Measurements from ENCODE around the gene SPG7. TPM values are rescaled to one million over a fixed set of nuclear protein-coding genes. Genes with fewer than 3 reads are reported as not detected.

Gene SPG7
- total and polyA plus RNA-seq, 9 of the 15 experiments (the other 6 are each of a cell fraction or from before 2014, with no cell fraction given) = 5.8 to 89.1 (median 49.4) TPM

GRCh38 chr16:89547291-89547690 is 39.1 kb downstream of the SPG7 start (continued):
- TF ChIP-seq SP2 (IDR thresholded peaks at IDR 0.05; ENCODE audit: extremely low read depth, low read depth, low read length, poor library complexity, severe bottlenecking) (no peak), HNRNPK (IDR thresholded peaks at IDR 0.05; ENCODE audit: low read depth, low read length, poor library complexity, severe bottlenecking) (no peak), GMEB1 (CRISPR knock-in tag; IDR thresholded peaks at IDR 0.05) (no peak), ZNF780A (CRISPR knock-in tag; IDR thresholded peaks at IDR 0.05) (no peak), BRD4 (IDR thresholded peaks at IDR 0.05) (no peak)

- Histone ChIP-seq H3K4me3 (no peak overlapping the region), H2AFZ (ENCODE audit: low read depth, low read length) (no peak overlapping the region), H3K9me1 (ENCODE audit: control insufficient read depth, insufficient read depth, low read length) (peaks cover 2% of the 10 kb centered on the region), H3K4me1 (replicated peaks in 1 of 2; ENCODE audit: control insufficient read depth in 2 of 2, insufficient read depth in 2 of 2, low read length in 2 of 2) (peaks cover 0 to 2% of the 10 kb centered on the region in 2 experiments; a peak in 1 of 5 replicates), H4K20me1 (replicated peaks; ENCODE audit: control insufficient read depth, insufficient read depth, low read length) (no peaks in the 10 kb centered on the region; the same call in 1 of the 2 replicates), H3K9me3 (replicated peaks; ENCODE audit: control insufficient read depth, insufficient read depth, low read depth, low read length) (no peaks in the 10 kb centered on the region), H3K4me2 (ENCODE audit: insufficient read depth, low read length) (no peak overlapping the region), H3K36me3 (ENCODE audit: control insufficient read depth, insufficient read depth, low read length) (peaks cover 83% of the 10 kb centered on the region; the same call in 2 of the 3 replicates), H3K9ac (ENCODE audit: insufficient read depth in 1 of 2, low read depth in 2 of 2, low read length in 2 of 2) (no peak overlapping the region), H3K27me3 (ENCODE audit: control insufficient read depth in 2 of 2, insufficient read depth in 2 of 2, low read length in 2 of 2) (no peaks in the 10 kb centered on the region), H3K79me2 (ENCODE audit: control insufficient read depth, insufficient read depth, low read length) (no peaks in the 10 kb centered on the region), H3K27ac (ENCODE audit: extremely low read depth, low read depth, low read length) (no peak overlapping the region)
- no peak for TF ChIP-seq ZNF644 (tag; IDR thresholded peaks at IDR 0.05; ENCODE audit: low read depth)
- no peak for TF ChIP-seq POLR2G (IDR thresholded peaks at IDR 0.05; ENCODE audit: low read depth, low read length)
- TF ChIP-seq SAFB2 (IDR thresholded peaks at IDR 0.05; ENCODE audit: borderline replicate concordance, low read depth, low read length, severe bottlenecking) = no peak
- TF ChIP-seq RAD21 (CRISPR knock-in tag; conservative IDR thresholded peaks at IDR 0.05 in 1 of 2, IDR thresholded peaks at IDR 0.05 in 1 of 2) = no peak
- TF ChIP-seq TBP (optimal IDR thresholded peaks at IDR 0.05; ENCODE audit: low read depth, low read length) = no peak
- TF ChIP-seq MBD1 (CRISPR knock-in tag; IDR thresholded peaks at IDR 0.05) = no peak
- no peak for TF ChIP-seq ZNF146 (CRISPR knock-in tag; IDR thresholded peaks at IDR 0.05; ENCODE audit: unreplicated experiment)
- no peak for TF ChIP-seq SP1 (CRISPR knock-in tag; IDR thresholded peaks at IDR 0.05)
- no peak for TF ChIP-seq NCOA2 (IDR thresholded peaks at IDR 0.05; ENCODE audit: partially characterized antibody in 2 of 2)
- ATAC-seq (no peak), DNase-seq (ENCODE audit: extremely low read depth in 1 of 4, low spot score in 3 of 4) (no peak), FAIRE-seq (no peak)
- no TSS peak for BruUV-seq (replicated peaks)
- ChIA-PET POLR2A (no interaction called here), CTCF (ENCODE audit: low intra/inter-chr PET ratio) (no interaction called here)
- in situ Hi-C loops (cut with MboI) (no loop called here), intact Hi-C loops (cut with micrococcal nuclease) (no loop called here)
- 98% methylated on average over 16 of the region's 20 CpGs for WGBS (ENCODE audit: insufficient coverage, low coverage, missing lambda C conversion rate)
Observed at GRCh38 chr16:89547860-89548259, 39.7 kb downstream of the SPG7 start.
